GM19239 (cell line): ENCODE measurements around the gene DEDD2.

Experiments
- DNase-seq: peaks from one replicate; pipeline ENCODE4 v3.0.0; 2011; ENCODE audit warnings: low spot score; ENCODE audit not compliant: insufficient read length
- FAIRE-seq: peaks from 2 replicates; lab custom pipeline; 2011; peaks lifted over from hg19 to GRCh38; lab: Jason Lieb, UNC

The DEDD2 gene

DNA sequence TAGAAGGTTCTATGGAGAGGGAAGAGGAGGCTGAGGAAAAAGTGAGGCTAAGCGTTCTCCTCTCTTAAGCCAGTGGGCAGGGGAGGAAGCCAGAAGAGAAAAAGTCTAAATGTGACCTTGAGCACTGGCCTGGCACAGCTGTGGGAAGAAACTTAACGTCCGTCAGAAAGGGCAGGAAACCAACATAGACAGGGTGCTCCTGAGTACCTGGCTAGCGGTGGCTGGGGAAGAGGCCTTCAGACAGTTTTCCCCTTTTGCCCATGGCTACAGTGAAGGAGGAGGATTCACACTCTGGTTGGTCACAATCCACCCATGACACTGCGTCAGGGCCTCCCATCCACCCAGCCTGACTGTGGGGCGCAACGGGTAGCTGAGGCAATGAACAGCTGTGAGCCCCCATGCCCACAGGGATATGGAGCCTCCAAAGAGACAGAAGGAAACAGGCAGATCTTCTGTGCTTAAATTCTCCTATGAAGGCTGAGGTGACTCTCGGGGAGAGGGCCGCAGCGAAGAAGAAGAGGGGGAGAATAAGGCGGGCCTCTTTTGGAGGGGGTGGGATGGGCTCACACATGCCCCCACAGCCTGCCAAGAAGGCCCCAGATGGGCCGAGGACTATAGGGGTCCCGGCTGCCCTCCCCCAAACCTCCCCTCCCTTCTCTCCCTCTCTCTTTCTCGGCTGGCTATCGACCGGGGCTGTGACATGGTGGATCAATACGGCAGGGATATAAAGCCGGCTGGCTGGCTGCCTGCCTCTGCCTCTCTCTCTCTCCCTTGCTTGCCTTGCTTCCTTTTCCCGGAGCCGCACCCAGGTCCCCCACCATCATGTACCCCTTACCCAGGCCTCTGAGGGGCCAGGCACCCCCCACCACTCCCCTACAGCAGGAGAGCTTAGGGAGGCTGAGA, 65.4 kb downstream of the DEDD2 start:
- FAIRE-seq (no peak), DNase-seq (no peak)

DNA sequence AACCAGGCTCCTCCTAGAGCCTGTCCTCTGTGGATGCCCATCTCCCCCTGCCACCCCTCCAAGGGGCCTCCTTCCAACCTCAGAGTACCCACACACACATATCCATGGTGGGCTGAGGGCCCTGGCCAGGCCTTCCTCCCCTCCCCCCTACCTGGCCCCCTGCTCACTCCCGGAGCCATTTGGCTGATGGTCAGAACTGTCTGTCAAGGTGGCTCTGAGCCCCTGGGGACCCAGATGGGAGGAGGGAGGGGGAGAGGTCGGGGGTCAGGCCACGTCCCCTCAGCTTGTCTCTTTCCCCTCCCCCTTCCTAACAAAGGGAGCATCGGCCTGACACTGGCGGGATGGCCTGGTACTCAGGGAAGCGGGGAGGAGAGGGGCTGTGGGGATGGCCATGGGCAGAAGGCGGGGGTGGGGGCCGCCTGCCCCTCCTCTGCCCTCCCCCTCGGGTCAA, 66.5 kb downstream of the DEDD2 start:
- DNase-seq = no peak
- FAIRE-seq = no peak

DNA sequence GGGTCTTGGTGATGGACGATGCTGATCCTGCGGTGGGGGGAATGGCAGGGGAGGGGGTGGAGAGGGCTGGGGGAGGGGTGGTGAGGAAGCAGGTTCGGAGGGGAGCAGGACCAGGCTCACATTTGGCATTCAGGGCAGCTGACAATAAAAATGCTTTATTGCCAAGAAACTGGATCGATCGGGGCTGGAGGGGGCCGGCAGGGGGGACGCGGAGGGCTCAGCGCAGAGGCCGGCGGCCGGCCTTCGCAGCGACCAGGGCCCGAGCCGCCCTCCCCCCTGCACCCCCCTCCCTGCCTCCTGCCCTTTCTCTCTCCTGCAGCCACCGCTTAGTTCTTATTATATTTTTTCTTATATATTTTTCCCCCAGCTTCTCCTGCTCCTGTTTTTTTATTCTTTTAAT, 67.1 kb downstream of the DEDD2 start:
- no peak for FAIRE-seq
- no peak for DNase-seq

DNA sequence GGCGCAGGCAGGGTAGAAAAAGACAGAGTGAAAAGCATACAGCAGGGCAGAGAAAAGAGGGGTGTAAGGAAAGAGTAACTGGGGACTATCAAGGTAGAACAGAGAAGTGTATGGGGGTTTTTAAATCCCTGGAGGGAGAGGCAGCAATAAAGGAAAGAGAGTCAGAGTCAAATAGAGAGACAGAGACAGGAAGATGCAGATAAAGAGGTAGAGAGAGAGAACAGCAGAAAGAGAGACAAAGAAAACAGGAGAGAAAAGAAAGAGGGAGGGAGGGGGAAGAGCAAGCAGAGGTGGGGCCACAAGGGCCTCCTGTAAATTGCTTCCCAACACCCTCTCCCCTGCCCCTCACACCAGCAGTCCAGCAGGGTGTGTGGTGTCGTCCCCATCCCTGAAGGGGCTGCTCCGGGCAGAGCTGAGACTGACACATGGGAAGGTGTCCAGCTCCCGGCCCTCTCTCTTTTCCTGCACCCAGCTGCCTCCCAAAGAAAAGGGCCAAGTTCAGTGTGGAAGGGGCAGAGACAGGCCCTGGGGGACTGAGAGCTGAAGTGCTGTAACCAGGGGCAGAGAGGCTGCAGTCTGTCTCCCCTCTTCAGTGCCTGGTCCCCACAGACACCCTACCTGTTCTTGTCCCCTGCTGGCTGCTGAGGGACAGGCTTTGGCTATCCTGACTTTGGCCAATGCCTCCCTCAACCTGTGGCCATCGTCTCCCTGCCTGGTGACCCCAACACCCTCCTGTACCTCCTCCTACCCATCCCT, 67.9 kb downstream of the DEDD2 start:
- DNase-seq (no peak), FAIRE-seq (no peak)
